ENCODE data around the gene SEMA3C.

The SEMA3C gene

GRCh38 chr7:80823057-80823456, 95.8 kb downstream of the SEMA3C start:
- DNase-seq (ENCODE audit: low spot score), result no peak

DNA sequence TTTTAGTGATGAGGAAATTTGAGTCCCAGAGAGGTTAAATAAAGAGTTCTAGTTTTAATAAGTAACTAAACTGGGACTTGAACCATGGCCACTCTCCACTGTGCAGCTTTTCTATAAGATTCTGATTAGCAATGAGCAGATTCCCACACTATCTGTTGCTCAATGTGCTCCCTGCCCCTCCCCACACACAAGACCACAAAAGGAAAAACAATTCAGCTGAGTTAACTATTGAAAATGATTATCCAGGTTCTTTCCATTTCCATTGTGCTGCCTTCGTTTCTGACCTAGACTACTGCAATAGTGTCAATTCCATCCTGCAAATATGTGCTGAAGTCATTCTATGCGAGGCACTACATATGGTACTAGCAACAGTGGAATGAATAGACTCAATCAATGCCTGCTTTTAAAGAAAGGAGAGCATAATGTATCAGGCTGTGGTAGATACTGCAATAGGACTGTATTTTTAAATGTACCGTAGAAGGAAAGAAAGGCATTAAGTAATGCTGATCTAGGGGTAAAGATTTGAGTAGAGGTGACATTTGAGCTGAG, 97.0 kb downstream of the SEMA3C start:
- no peak for DNase-seq (ENCODE audit: low spot score)

GRCh38 chr7:80819503-80819902, 99.3 kb downstream of the SEMA3C start:
- DNase-seq (ENCODE audit: low spot score), result no peak

GRCh38 chr7:80818181-80818580, 100.7 kb downstream of the SEMA3C start:
- no peak for DNase-seq (ENCODE audit: low spot score)

DNA sequence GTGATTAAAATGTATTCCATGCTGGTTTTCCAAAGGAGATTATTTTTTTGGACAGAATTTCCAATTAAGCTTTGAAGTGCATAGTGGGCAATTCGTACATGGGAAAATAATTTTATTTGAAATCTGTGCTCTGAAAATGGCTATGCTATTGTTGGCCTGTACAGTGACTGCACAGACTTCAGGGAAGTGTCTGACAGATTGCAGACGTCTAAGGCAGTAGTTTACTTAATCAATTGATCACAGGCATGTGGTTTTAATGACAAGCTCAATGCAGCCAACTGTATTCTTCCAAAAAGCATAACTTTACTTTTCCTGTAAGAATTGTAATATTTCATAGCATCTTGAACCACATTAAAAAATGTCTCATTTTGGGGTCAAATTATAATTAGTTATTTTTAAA, 102.0 kb downstream of the SEMA3C start:
- DNase-seq (ENCODE audit: low spot score), result no peak

- DNase-seq (ENCODE audit: low spot score), result no peak
These were observed 103.1 kb downstream of the SEMA3C start for GRCh38 chr7:80815733-80816132.

GRCh38 chr7:80809545-80809944, 109.3 kb downstream of the SEMA3C start:
- DNase-seq (ENCODE audit: low spot score), result no peak

- DNase-seq (ENCODE audit: low spot score), result no peak
These were observed 111.5 kb downstream of the SEMA3C start for GRCh38 chr7:80807166-80807900.

- no peak for DNase-seq (ENCODE audit: low spot score)
These were observed 112.2 kb downstream of the SEMA3C start for GRCh38 chr7:80806663-80807062.

DNA sequence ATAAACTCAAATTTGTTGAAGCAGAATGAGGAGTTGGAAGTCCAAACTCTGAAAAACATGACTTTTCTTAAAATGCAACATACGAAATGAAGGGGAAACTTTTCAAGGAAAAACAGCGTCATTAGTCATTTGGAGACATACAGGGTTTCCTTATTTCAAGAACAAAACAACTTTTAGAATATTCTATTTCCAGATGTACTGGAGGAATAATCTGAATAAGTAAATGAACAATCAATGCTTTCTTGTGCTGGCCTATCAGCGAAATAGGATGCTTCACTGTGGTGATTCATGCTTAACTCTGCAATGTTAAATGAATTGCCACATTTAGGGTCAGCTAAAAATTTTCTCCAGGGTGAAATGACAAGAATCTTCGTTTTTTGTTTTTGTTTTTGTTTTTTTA, 114.3 kb downstream of the SEMA3C start:
- peak; percentile 43 for DNase-seq (ENCODE audit: low spot score)

- no peak for DNase-seq (ENCODE audit: low spot score)
These were observed 116.3 kb downstream of the SEMA3C start for GRCh38 chr7:80802527-80802926.

GRCh38 chr7:80794631-80795573, 123.9 kb downstream of the SEMA3C start:
- DNase-seq (ENCODE audit: low spot score), result no peak

DNA sequence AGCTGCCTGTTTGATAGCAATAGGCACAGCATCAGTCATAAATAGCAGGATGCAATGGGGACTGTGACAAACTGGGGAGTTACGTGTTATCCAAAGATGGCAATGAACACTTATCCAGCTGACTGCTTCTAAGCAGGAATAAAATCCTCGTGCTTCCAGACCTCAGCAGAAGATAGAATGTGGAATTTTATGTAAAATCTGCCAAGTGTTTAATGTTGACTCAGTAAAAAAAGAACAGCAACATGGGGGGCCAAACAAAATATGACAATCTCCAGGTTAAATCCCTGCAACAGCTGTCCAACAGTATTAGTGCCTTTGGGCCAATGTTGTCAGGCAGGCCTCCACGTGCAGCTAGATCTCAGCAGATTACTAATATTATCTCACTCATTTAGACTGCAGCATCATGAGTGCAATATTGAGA, 127.3 kb downstream of the SEMA3C start:
- DNase-seq (ENCODE audit: low spot score), result peak; percentile 23

DNA sequence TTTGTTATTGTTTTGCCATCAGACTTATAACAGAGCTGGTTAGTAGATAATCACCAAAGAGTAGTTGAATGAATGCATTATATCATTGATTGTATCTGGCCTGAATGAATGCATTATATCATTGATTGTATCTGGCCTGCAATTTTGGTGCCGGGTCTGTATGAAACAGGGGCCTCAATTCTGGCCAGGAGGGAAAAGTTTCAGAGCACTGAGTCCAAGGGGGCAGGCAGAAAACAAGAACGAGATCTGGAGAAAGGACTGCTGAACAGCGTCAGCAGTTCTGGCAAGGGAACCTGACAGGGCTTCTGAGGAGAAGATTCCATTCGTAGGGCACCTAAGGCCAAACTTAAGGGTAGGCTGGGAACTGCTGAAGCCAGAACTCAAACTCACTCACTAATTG, 128.0 kb downstream of the SEMA3C start:
- DNase-seq (ENCODE audit: low spot score), result peak; percentile 22

GRCh38 chr7:80787721-80788120, 131.1 kb downstream of the SEMA3C start:
- no peak for DNase-seq (ENCODE audit: low spot score)

- DNase-seq (ENCODE audit: low spot score), result no peak
These were observed 132.8 kb downstream of the SEMA3C start for GRCh38 chr7:80785961-80786536.

GRCh38 chr7:80785276-80785675, 133.6 kb downstream of the SEMA3C start:
- DNase-seq (ENCODE audit: low spot score), result no peak

DNA sequence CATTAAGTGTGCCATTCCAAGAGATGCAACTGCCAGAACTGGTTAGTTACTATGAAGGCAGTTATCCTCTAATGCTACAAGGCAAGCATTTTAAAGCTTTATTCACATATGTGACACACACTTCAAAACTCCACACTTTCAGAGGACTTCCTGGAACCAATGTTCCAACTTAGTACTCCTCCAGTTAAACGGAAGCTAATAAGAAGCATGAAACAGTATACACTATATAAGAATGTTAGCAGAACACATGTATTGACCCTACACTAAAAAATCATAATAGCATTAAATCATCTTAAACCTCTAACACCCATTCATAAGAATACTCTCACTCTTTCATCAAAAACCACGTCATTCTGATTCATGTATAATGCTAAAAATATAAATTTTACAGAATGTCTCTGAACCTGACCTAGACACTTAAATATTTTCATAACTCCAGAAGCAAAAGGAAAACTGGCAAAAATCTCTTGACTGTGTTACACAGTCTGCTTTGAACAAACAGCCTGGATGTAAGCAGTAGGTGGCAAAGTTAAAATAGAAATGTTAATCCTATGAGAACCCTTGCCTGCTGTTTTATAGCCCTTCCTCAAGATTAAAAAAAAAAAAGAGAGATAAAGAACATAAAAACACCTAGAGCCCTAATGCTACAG, 135.0 kb downstream of the SEMA3C start:
- no peak for DNase-seq (ENCODE audit: low spot score)

- DNase-seq (ENCODE audit: low spot score), result no peak
These were observed 135.6 kb downstream of the SEMA3C start for GRCh38 chr7:80783186-80783677.

DNA sequence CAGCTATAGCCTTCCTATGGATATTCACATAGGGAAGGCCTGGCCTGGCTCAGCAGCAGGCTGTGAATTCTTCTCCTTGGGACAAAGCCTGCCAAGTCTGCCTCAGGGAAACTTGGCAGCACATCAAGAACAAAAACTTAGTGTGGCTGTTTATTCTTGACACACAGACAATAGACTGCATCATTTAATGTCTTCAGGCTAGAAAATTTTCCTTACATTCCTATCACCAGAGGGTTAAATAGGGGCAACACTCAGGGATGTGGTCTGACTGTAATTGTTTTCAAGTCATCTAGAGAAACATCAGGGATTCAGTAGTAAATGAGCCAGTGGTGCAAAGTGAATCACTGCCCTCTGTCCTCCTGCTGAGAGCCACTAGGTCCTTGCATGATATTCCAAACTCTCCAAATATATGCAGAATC, 137.3 kb downstream of the SEMA3C start:
- DNase-seq (ENCODE audit: low spot score), result no peak

DNA sequence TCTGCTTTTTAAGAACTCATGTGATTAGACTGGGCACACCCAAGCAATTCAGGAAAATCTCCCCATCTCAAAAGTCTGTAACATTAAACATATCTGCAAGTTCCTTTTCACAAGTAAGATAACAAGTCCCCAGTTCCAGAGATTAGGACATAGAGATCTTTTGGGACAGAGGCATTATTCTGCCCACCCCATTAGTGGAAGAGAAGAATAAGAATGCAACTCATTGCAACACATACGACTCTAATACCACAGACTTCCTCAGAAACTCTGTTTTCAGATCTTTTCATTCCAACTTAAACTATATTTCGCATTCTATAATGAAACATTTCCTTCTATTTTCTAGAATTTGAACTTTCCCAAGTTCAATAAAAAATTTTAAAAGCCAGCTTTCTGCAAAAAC, 137.7 kb downstream of the SEMA3C start:
- no peak for DNase-seq (ENCODE audit: low spot score)

DNA sequence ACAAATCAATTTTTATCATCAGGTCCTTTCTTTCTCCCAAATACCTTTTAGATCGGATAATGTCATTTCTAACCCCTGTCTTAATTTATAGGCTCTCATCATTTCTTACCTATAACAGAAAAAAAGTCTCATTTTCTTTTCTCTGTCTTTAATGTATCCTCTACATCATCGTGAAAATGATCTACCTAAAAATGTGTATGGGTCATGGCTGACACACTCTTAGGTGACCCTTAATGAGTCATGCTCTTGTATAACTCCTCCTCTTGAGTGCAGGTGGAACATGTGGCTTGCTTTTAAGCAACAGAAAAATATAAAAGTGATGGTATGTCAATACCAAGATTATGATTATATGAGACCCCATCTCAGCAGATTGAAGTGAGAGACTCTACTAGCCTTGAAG, 139.4 kb downstream of the SEMA3C start:
- DNase-seq (ENCODE audit: low spot score), result no peak
